ENCODE results near the gene INTS11. TPM values are rescaled to one million over a fixed set of nuclear protein-coding genes. Genes with fewer than 3 reads are reported as not detected.

INTS11 gene
- 100 to 1,000 TPM in 4 of 5 donors, 10 to 100 TPM in 1; 59.5 to 520 (median 192) TPM for total RNA-seq
- polyA plus RNA-seq, result 100 to 1,000 TPM; 113 to 151 (median 134) TPM
- long read RNA-seq, donor 1, partial matches to known transcripts, result 5 of 9 reads
- long read RNA-seq, donor 1, other reads (novel, unspliced or antisense), result 0 of 9 reads
- long read RNA-seq, donor 2, transcript INTS11-208 (17 exons, 2,148 nt), result major isoform, 6 of 22 reads
- long read RNA-seq, donor 2, partial matches to known transcripts, result 12 of 22 reads
- long read RNA-seq, donor 2, other reads (novel, unspliced or antisense), result 0 of 22 reads
- long read RNA-seq, donor 3, partial matches to known transcripts, result 0 of 5 reads
- long read RNA-seq, donor 3, other reads (novel, unspliced or antisense), result 0 of 5 reads
- long read RNA-seq, donor 4, partial matches to known transcripts, result 0 of 1 reads
- long read RNA-seq, donor 4, other reads (novel, unspliced or antisense), result 0 of 1 reads
- long read RNA-seq, donor 5, transcript INTS11-205 (4 exons, 1,104 nt), result major isoform, 17 of 31 reads
- long read RNA-seq, donor 5, transcript INTS11-208 (17 exons, 2,148 nt), result minor isoform, 6 of 31 reads
- long read RNA-seq, donor 5, partial matches to known transcripts, result 0 of 31 reads
- long read RNA-seq, donor 5, other reads (novel, unspliced or antisense), result 0 of 31 reads
- long read RNA-seq, donor 6, result 0 reads
- long read RNA-seq, donor 7, transcript INTS11-208 (17 exons, 2,148 nt), result major isoform, 6 of 13 reads
- long read RNA-seq, donor 7, partial matches to known transcripts, result 0 of 13 reads
- long read RNA-seq, donor 7, other reads (novel, unspliced or antisense), result 0 of 13 reads
- long read RNA-seq, donor 8, transcript INTS11-205 (4 exons, 1,104 nt), result major isoform, 5 of 18 reads
- long read RNA-seq, donor 8, partial matches to known transcripts, result 6 of 18 reads
- long read RNA-seq, donor 8, other reads (novel, unspliced or antisense), result 0 of 18 reads
- long read RNA-seq, donor 9, transcript INTS11-205 (4 exons, 1,104 nt), result major isoform, 8 of 12 reads
- long read RNA-seq, donor 9, partial matches to known transcripts, result 0 of 12 reads
- long read RNA-seq, donor 9, other reads (novel, unspliced or antisense), result 0 of 12 reads
- long read RNA-seq, donor 10, partial matches to known transcripts, result 0 of 3 reads
- long read RNA-seq, donor 10, other reads (novel, unspliced or antisense), result 0 of 3 reads

- Histone ChIP-seq H3K27me3 (no peaks in the 10 kb centered on the region), H3K27ac (peak within 1 kb of the TSS; percentile 86 to 96 (median 90)), H3K4me3 (peak within 1 kb of the TSS; percentile 97 to 99 (median 98)), H3K4me1 (peaks cover 39 to 63% (median 62%) of the 10 kb centered on the region in 4 donors), H3K36me3 (peaks cover 17 to 59% (median 46%) of the 10 kb centered on the region in 4 donors), H3K9me3 (no peaks in the 10 kb centered on the region)
- WGBS, 5 donors, result 0 to 2% (median 0%) methylated on average over 2 to 81 of the region's 84 CpGs; no CpG with 5 or more reads in 1 of the 5 donors
- peak; percentile 95 to 98 for DNase-seq
- intact Hi-C loops (cut with DNase I; ENCODE audit: low total_unique reads), result no loop called here
- peak in 1 of 4 donors; percentile 18 for TF ChIP-seq POLR2A (IDR thresholded peaks at IDR 0.05)
- no peak for TF ChIP-seq EP300 (IDR thresholded peaks at IDR 0.05)
- TF ChIP-seq POLR2AphosphoS5 (IDR thresholded peaks at IDR 0.05), result peak; percentile 88 to 91 (median 89)
- no peak for TF ChIP-seq CTCF (IDR thresholded peaks at IDR 0.05)
Observed at GRCh38 chr1:1324524-1325287, at the start of gene INTS11, which contains the start of gene CPTP. Gene INTS11 (minus strand): TSS chr1:1324660. CDS start chr1:1324608, 52 bp downstream. Gene CPTP (plus strand): TSS chr1:1324802. CDS start chr1:1326911, 2,109 bp downstream.

- Histone ChIP-seq H3K4me1 (peaks cover 29 to 47% (median 43%) of the 10 kb centered on the region in 4 donors), H3K27ac (peak overlapping the region; percentile 90 to 98 (median 95)), H3K9me3 (no peaks in the 10 kb centered on the region), H3K27me3 (no peaks in the 10 kb centered on the region), H3K36me3 (peaks cover 0 to 25% (median 15%) of the 10 kb centered on the region in 4 donors), H3K4me3 (peak overlapping the region; percentile 62 to 100 (median 90))
- TF ChIP-seq POLR2A (IDR thresholded peaks at IDR 0.05) (no peak), POLR2AphosphoS5 (IDR thresholded peaks at IDR 0.05) (no peak), CTCF (IDR thresholded peaks at IDR 0.05) (no peak), EP300 (IDR thresholded peaks at IDR 0.05) (no peak)
- 44 to 56% (median 51%) methylated on average over 43 to 52 of the region's 52 CpGs for WGBS, 5 donors
- no peak for DNase-seq
- intact Hi-C loops (cut with DNase I; ENCODE audit: low total_unique reads), result no loop called here
Observed at GRCh38 chr1:1373815-1374588, 49.5 kb upstream of the INTS11 start.

GRCh38 chr1:1373051-1373814 is 48.8 kb upstream of the INTS11 start:
- Histone ChIP-seq H3K36me3 (peaks cover 0 to 25% (median 15%) of the 10 kb centered on the region in 4 donors), H3K4me3 (peak overlapping the region in 2 of 4 donors; percentile 81 to 99), H3K27me3 (no peaks in the 10 kb centered on the region), H3K4me1 (peaks cover 29 to 47% (median 43%) of the 10 kb centered on the region in 4 donors), H3K9me3 (no peaks in the 10 kb centered on the region), H3K27ac (peak overlapping the region in 1 of 5 donors; percentile 90)
- no peak for DNase-seq
- TF ChIP-seq POLR2AphosphoS5 (IDR thresholded peaks at IDR 0.05) (no peak), EP300 (IDR thresholded peaks at IDR 0.05) (no peak), POLR2A (IDR thresholded peaks at IDR 0.05) (no peak), CTCF (IDR thresholded peaks at IDR 0.05) (no peak)
- 77 to 87% (median 83%) methylated on average over 16 to 26 of the region's 26 CpGs for WGBS, 5 donors
- intact Hi-C loops (cut with DNase I; ENCODE audit: low total_unique reads), result no loop called here

Measured in stomach (tissue), 19 donors.